ENCODE data around the gene LDLRAD2. TPM values are rescaled to one million over a fixed set of nuclear protein-coding genes. Genes with fewer than 3 reads are reported as not detected.

The LDLRAD2 gene
- total and polyA plus RNA-seq, 3 donors from 2014 or later, result 1.3 to 1.9 (median 1.9) TPM

DNA sequence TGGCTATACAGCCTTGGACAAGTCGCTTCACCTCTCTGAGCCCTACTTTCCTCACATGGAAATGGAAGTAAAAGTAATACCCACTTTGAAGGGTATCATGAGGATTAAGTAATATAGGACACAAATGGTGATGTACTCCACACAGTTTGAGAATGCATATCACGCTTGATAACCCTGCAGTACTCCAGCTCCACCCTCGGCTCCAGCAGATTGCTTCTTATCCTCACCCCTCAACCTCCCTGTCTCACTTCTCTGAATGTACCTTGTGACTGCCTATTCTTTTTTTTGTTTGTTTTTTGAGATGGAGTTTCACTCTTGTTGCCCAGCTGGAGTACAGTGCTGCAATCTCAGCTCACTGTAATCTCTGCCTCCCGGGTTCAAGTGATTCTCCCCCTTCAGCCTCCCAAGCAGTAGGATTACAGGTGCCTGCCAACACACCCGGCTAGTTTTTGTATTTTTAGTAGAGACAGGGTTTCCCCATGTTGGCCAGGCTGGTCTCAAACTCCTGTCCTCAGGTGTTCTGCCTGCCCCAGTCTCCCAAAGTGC is 55.5 kb downstream of the LDLRAD2 start:
- no peaks in the 10 kb centered on the region for H3K27me3 ChIP-seq
- peaks cover 6% of the 10 kb centered on the region for H3K4me1 ChIP-seq
- no peak overlapping the region for H3K4me3 ChIP-seq
- H3K9me3 ChIP-seq, result no peaks in the 10 kb centered on the region
- H3K36me3 ChIP-seq (ENCODE audit: low read depth, missing control alignments), result no peaks in the 10 kb centered on the region
- WGBS, 2 donors, result 79 to 83% methylated on average over 5 of the region's 5 CpGs
- no peak overlapping the region for H3K27ac ChIP-seq
- TF ChIP-seq, protein P1, sequence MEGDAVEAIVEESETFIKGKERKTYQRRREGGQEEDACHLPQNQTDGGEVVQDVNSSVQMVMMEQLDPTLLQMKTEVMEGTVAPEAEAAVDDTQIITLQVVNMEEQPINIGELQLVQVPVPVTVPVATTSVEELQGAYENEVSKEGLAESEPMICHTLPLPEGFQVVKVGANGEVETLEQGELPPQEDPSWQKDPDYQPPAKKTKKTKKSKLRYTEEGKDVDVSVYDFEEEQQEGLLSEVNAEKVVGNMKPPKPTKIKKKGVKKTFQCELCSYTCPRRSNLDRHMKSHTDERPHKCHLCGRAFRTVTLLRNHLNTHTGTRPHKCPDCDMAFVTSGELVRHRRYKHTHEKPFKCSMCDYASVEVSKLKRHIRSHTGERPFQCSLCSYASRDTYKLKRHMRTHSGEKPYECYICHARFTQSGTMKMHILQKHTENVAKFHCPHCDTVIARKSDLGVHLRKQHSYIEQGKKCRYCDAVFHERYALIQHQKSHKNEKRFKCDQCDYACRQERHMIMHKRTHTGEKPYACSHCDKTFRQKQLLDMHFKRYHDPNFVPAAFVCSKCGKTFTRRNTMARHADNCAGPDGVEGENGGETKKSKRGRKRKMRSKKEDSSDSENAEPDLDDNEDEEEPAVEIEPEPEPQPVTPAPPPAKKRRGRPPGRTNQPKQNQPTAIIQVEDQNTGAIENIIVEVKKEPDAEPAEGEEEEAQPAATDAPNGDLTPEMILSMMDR (IDR thresholded peaks at IDR 0.05), result no peak
- TF ChIP-seq POLR2A (IDR thresholded peaks at IDR 0.05), result no peak
- DNase-seq, result no peak
- intact Hi-C loops (cut with DNase I; ENCODE audit: low total_unique reads), result no loop called here

DNA sequence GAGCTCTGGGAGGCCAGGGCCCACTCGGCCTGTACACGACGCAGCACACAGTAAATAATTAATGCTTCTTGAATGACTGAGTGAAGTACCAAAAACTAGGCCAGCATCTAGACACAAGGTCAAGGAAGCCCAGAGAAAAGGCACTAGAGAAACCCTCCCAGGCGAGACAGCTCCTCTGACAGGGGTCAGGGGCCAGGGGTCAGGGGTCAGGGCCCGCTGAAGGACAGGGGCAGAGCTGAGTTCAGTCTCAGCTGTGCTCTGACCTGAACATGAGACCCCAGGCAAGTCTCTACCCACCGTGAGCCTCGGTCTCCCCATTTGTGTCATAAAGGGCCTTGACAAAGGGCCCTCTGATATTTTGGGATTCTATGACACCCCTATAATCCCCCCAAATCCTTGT is 56.4 kb downstream of the LDLRAD2 start:
- Histone ChIP-seq H3K4me3 (no peak overlapping the region), H3K27me3 (no peaks in the 10 kb centered on the region), H3K36me3 (ENCODE audit: low read depth, missing control alignments) (no peaks in the 10 kb centered on the region), H3K4me1 (peaks cover 6% of the 10 kb centered on the region), H3K9me3 (no peaks in the 10 kb centered on the region), H3K27ac (no peak overlapping the region)
- WGBS, 2 donors, result 81 to 86% methylated on average over 7 of the region's 7 CpGs
- no peak for DNase-seq
- intact Hi-C loops (cut with DNase I; ENCODE audit: low total_unique reads), result no loop called here
- TF ChIP-seq POLR2A (IDR thresholded peaks at IDR 0.05), result no peak
- TF ChIP-seq, protein P1 (IDR thresholded peaks at IDR 0.05), result no peak

DNA sequence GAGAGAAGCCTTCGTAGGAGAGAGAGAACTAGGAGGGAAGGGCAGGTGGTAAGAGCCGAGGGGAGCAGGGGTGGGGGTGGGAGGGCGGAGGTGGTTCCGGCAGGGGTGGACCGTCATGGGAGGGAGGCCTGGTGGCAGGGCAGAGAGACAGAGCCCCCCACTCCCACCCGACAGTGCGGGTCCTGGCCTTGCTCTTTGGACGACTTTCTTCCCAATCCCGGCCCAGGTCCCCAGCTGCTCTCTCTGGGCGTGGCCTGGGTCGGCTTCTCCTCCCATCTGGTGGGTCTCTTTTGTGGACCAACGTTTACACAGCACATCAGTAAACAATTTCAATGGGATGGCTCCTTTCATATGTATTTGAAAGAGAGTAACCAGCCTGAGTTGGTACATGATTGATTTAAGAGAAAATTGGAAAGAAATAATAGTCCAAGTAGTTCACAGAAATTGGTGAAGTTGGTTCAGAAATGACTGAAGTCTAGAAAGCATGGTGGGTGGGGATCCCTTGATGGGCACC is 56.9 kb downstream of the LDLRAD2 start:
- H3K36me3 ChIP-seq (ENCODE audit: low read depth, missing control alignments), result no peaks in the 10 kb centered on the region
- no peak overlapping the region for H3K27ac ChIP-seq
- no peak overlapping the region for H3K4me3 ChIP-seq
- TF ChIP-seq, protein P1 (IDR thresholded peaks at IDR 0.05), result no peak
- no peak for TF ChIP-seq POLR2A (IDR thresholded peaks at IDR 0.05)
- H3K27me3 ChIP-seq, result no peaks in the 10 kb centered on the region
- no peaks in the 10 kb centered on the region for H3K9me3 ChIP-seq
- 76 to 80% methylated on average over 8 to 12 of the region's 12 CpGs for WGBS, 2 donors
- H3K4me1 ChIP-seq, result peaks cover 6% of the 10 kb centered on the region
- DNase-seq, result no peak
- intact Hi-C loops (cut with DNase I; ENCODE audit: low total_unique reads), result no loop called here

DNA sequence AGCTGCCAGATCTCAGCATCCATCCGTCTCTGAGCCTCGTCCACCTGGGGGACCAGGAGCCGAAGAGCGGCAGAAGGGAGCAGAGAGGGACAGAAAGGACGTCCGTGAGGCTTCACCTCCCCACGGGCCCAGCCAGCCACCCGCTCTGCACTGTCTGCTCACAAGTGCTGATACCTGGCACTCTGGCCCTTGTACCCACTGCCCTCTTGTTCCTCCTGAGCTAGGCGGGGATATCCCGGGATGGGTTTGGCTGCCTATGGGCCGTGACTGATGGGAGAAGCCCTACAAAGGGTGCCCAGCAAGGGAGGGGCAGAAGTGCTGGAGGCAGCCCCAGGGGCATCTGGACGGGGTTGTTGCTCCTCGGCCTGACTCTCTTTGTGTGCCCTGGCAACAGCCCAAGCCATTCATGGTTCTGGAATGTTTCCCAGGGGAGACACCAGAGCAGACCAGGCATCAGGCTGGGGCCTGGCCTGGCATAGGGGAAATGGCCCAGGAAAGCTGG is 57.6 kb downstream of the LDLRAD2 start:
- TF ChIP-seq POLR2A (IDR thresholded peaks at IDR 0.05), result no peak
- TF ChIP-seq, protein P1 (IDR thresholded peaks at IDR 0.05), result no peak
- Histone ChIP-seq H3K36me3 (ENCODE audit: low read depth, missing control alignments) (no peaks in the 10 kb centered on the region), H3K4me1 (peaks cover 6% of the 10 kb centered on the region), H3K9me3 (no peaks in the 10 kb centered on the region), H3K27ac (no peak overlapping the region), H3K27me3 (no peaks in the 10 kb centered on the region), H3K4me3 (no peak overlapping the region)
- DNase-seq, result peak; percentile 66
- WGBS, 2 donors, result 74 to 82% methylated on average over 7 to 13 of the region's 13 CpGs
- intact Hi-C loops (cut with DNase I; ENCODE audit: low total_unique reads), result no loop called here

DNA sequence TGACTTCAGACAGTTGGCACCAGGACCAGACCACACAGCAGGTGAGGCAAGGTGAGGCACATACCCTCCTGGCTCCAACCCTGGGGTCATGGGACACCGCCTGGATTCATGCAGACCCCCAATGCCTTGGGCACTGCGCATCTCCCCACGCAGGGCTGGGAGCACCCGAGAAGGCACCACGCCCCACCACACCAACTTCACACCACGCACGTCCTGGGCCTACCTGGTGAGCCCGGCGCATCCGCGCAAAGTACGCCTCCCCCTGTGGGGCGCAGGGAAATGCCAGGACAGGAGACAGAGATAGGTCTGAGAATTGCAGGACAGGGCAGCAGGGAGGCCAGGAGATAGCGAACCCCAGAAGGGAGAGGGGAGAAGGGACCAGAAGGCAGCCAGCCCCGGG is 58.5 kb downstream of the LDLRAD2 start:
- H3K27me3 ChIP-seq, result no peaks in the 10 kb centered on the region
- peaks cover 6% of the 10 kb centered on the region for H3K4me1 ChIP-seq
- intact Hi-C loops (cut with DNase I; ENCODE audit: low total_unique reads), result no loop called here
- no peak for TF ChIP-seq POLR2A (IDR thresholded peaks at IDR 0.05)
- TF ChIP-seq, protein P1 (IDR thresholded peaks at IDR 0.05), result no peak
- H3K4me3 ChIP-seq, result no peak overlapping the region
- H3K9me3 ChIP-seq, result no peaks in the 10 kb centered on the region
- H3K27ac ChIP-seq, result no peak overlapping the region
- H3K36me3 ChIP-seq (ENCODE audit: low read depth, missing control alignments), result no peaks in the 10 kb centered on the region
- no peak for DNase-seq
- WGBS, 2 donors, result 96 to 97% methylated on average over 15 of the region's 15 CpGs

Measured in testis (tissue), 3 donors.